ENCODE data around the gene XYLT1.

- TF ChIP-seq CTCF (CRISPR knock-in tag; IDR thresholded peaks at IDR 0.05), result no peak
- no peak for TF ChIP-seq ZNF24 (IDR thresholded peaks at IDR 0.05)
- no peak for TF ChIP-seq AFF4 (CRISPR knock-in tag; IDR thresholded peaks at IDR 0.05)
- TF ChIP-seq ZSCAN30 (CRISPR knock-in tag; IDR thresholded peaks at IDR 0.05), result no peak
- TF ChIP-seq ZNF280B (CRISPR knock-in tag; IDR thresholded peaks at IDR 0.05; ENCODE audit: borderline replicate concordance), result no peak
- no peak for TF ChIP-seq U2AF1 (optimal IDR thresholded peaks at IDR 0.05; ENCODE audit: low read depth, low read length)
- TF ChIP-seq ZNF558 (CRISPR knock-in tag; IDR thresholded peaks at IDR 0.05; ENCODE audit: borderline replicate concordance), result no peak
- TF ChIP-seq MAX (IDR thresholded peaks at IDR 0.05), result no peak
- TF ChIP-seq SMAD3 (CRISPR knock-in tag; IDR thresholded peaks at IDR 0.05), result no peak
Measured at GRCh38 chr16:17283016-17283415, 187.7 kb downstream of the XYLT1 start.

All from HepG2 (cell line).